Astrocyte of the spinal cord (primary cell): ENCODE results near the gene CHN2.

Source experiments
- DNase-seq: peaks from one replicate; pipeline ENCODE4 v3.0.0; 2011; ENCODE audit warnings: low read depth, low spot score
- H3K4me3 ChIP-seq: 2 replicates; pipeline ENCODE4 v1.5.1; 2011; ENCODE audit warnings: low read depth, mild to moderate bottlenecking, low read length, moderate library complexity
- CTCF ChIP-seq: IDR thresholded peaks from 2 replicates; pipeline ENCODE4 v1.5.1; 2012; ENCODE audit warnings: low read depth, mild to moderate bottlenecking, low read length, inconsistent platforms
- in situ Hi-C: cut with HindIII; loops from 2 replicates; pipeline ENCODE4 v1.10.0; 2017; ENCODE audit warnings: low sequenced_read_pairs

Gene CHN2

GRCh38 chr7:29248713-29249382 lies 54.3 kb downstream of the CHN2 start:
- TF ChIP-seq CTCF, result no peak
- H3K4me3 ChIP-seq, result no peak overlapping the region
- in situ Hi-C loops, result no loop called here
- DNase-seq, result no peak

- H3K4me3 ChIP-seq, result no peak overlapping the region
- in situ Hi-C loops, result no loop called here
- no peak for DNase-seq
- TF ChIP-seq CTCF, result no peak
These were observed 54.8 kb downstream of the CHN2 start for GRCh38 chr7:29249383-29249750.

- in situ Hi-C loops, result no loop called here
- H3K4me3 ChIP-seq, result no peak overlapping the region
- no peak for TF ChIP-seq CTCF
- DNase-seq, result no peak
These were observed 55.3 kb downstream of the CHN2 start for GRCh38 chr7:29249860-29250259.

- in situ Hi-C loops, result no loop called here
- no peak for DNase-seq
- H3K4me3 ChIP-seq, result no peak overlapping the region
- TF ChIP-seq CTCF, result no peak
These were observed 58.6 kb downstream of the CHN2 start for GRCh38 chr7:29253225-29253624.

GRCh38 chr7:29254591-29254990 lies 60.0 kb downstream of the CHN2 start:
- H3K4me3 ChIP-seq, result no peak overlapping the region
- in situ Hi-C loops, result no loop called here
- no peak for TF ChIP-seq CTCF
- DNase-seq, result no peak

- in situ Hi-C loops, result no loop called here
- no peak overlapping the region for H3K4me3 ChIP-seq
- no peak for TF ChIP-seq CTCF
- DNase-seq, result no peak
These were observed 60.8 kb downstream of the CHN2 start for GRCh38 chr7:29255199-29255878.
